Activated T-helper 1 cell treated with anti-CD3 and anti-CD28 coated beads, Interleukin-2, amount 50 U/mL, for 16 hours (primary cell): ENCODE measurements around the gene LHFPL6.

Experiments
- DNase-seq, 2 donors: peaks; one replicate each; pipeline ENCODE4 v3.0.0-alpha.2; 2020; ENCODE audit warnings: low read depth in 1 of 2, low spot score in 1 of 2

Gene LHFPL6

DNA sequence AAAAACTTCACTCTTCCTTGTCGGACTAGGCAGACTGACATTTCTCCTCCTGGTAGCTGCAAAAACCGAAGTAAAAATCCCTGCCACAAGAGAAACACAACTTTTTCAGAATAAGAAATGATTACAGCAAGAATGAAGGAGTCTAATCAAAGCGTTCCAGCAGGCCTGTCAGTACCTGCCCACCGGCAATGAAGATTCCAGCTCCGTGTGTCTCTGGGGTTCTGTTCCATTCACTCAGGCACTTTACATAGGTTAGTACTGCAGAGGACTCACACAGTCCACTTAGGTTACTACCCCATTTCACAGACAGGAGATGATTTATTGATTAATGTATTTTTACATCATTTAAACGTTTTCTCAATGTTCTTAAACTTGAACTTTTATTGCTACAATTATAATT lies 289.3 kb downstream of the LHFPL6 start:
- DNase-seq: no peak

- DNase-seq: no peak
Measured at GRCh38 chr13:39312596-39312995, 290.4 kb downstream of the LHFPL6 start.

GRCh38 chr13:39311619-39312018 lies 291.4 kb downstream of the LHFPL6 start:
- no peak for DNase-seq

DNA sequence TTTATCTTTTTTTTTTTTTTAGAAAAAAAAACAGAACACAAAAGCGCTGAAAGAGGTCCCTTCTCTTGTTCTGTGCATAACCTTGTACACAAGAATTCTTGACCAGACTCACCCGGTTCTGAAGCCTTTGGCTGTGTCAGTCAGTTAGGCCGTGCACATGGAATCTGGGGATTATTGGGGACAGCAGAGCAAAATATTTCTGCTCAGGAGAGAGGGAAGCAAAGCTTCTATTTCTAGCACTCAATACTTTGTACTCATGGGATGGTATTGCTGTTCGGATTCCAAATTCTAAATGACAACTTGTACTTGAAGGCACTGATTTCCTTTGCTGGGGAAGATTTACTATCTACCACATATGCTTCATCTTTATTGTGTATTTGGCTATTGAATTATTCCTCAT lies 292.0 kb downstream of the LHFPL6 start:
- DNase-seq: no peak

GRCh38 chr13:39306639-39307589 lies 296.1 kb downstream of the LHFPL6 start:
- no peak for DNase-seq

DNA sequence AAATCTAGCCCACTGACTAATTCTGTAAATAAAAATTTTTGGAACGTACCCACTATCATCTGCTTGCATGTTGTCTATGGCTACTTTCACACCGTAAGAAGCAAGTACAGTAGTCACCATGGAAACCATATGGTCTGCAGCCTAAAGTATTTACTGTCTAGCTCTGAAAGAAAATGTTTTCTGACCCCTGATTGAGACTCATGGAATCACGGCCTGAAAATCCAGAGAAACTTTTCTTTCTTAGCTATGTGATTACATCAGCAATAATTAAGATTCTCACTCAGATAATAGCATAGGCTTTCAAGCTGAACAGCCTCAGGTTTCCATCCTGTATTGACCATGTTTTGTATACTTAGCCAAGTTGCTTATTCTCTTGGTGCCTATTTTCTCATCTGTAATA lies 300.2 kb downstream of the LHFPL6 start:
- no peak for DNase-seq

DNA sequence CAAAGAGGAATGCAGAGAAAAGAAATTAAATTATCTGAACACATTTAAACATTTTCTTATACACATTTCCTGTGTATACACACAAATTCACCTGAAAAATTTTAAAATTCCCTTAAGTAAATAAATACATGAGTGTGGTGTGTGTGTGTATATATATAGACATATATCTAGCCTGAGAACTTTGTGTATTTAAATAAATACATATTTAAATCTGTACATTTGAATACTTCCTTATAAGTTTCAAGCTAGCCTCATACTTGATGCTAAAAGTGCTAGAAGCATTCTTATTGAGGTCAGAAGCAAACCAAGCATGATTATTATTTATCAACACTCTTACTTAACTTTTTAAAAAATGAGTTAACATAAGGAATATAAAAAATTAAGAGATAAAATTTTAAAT lies 304.0 kb downstream of the LHFPL6 start:
- DNase-seq: no peak

DNA sequence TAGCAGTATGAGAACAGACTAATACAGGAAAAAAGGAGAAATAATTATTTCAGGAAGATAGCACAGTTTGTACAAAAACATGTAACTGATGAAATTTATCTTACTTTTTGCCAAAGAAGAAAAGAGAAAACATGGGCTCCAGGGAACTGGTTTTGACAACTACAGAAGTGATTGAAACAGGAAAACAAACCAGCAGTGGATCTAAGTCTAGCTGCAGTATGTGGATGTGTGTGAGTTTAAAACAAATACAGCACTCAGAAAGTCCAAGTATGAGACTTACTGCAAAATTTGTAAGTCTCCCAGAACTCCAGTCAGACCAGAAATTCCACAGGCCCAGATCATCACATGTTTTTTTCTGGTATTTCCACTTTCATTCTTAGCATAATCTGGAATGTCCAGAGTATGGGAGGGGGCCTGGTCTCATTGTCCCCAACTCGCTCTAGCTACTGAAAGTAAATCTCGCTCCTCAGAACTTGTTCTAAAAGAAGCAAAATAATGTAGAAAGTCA lies 305.3 kb downstream of the LHFPL6 start:
- no peak for DNase-seq

GRCh38 chr13:39297023-39297422 lies 306.0 kb downstream of the LHFPL6 start:
- no peak for DNase-seq

- DNase-seq: no peak
Measured at GRCh38 chr13:39296193-39296592, 306.8 kb downstream of the LHFPL6 start.
